Lung (tissue), 12 donors: Measurements from ENCODE around the gene FYN. TPM values are rescaled to one million over a fixed set of nuclear protein-coding genes. Genes with fewer than 3 reads are reported as not detected.

Experiments used
- ATAC-seq: fragments of 200-7000 bp; cut with Tn5 transposase; one replicate; pipeline ENCODE4 v1.9.1; 2020; ENCODE audit warnings: moderate number of reproducible peaks; ENCODE audit not compliant: insufficient read depth, low FRiP score
- DNase-seq, 3 donors: peaks; one replicate each; pipeline ENCODE4 v3.0.0-alpha.2; 2013 to 2017
- H3K27ac ChIP-seq, 2 donors: one replicate each; pipeline ENCODE4 v1.5.1; 2013; ENCODE audit warnings: mild to moderate bottlenecking in 2 of 2, moderate library complexity in 2 of 2, control low read depth in 1 of 2, inconsistent platforms in 1 of 2, low read depth in 1 of 2, low read length in 1 of 2
- H3K27me3 ChIP-seq, 3 donors: one replicate each; pipeline ENCODE4 v1.5.1; 2013; ENCODE audit warnings: low read length in 2 of 3; ENCODE audit not compliant: control insufficient read depth in 3 of 3, insufficient read depth in 3 of 3
- H3K36me3 ChIP-seq, 4 donors: one replicate each; pipeline ENCODE4 v1.5.1; 2013; ENCODE audit warnings: low read length in 4 of 4, mild to moderate bottlenecking in 1 of 4, moderate library complexity in 1 of 4; ENCODE audit not compliant: control insufficient read depth in 4 of 4, insufficient read depth in 4 of 4
- H3K4me1 ChIP-seq, 5 donors: one replicate each; pipeline ENCODE4 v1.5.1; 2013; ENCODE audit warnings: low read length in 5 of 5, mild to moderate bottlenecking in 2 of 5, moderate library complexity in 1 of 5; ENCODE audit not compliant: control insufficient read depth in 5 of 5, insufficient read depth in 5 of 5
- H3K4me3 ChIP-seq: one replicate; pipeline ENCODE4 v1.5.1; 2013; ENCODE audit warnings: mild to moderate bottlenecking, control low read depth, moderate library complexity
- H3K9ac ChIP-seq, 2 donors: one replicate each; pipeline ENCODE4 v1.5.1; 2013; ENCODE audit warnings: low read length in 2 of 2, control low read depth in 1 of 2; ENCODE audit not compliant: insufficient read depth in 1 of 2
- H3K9me3 ChIP-seq, 4 donors: one replicate each; pipeline ENCODE4 v1.5.1; 2013; ENCODE audit warnings: low read length in 3 of 4, mild to moderate bottlenecking in 1 of 4, moderate library complexity in 1 of 4; ENCODE audit not compliant: control insufficient read depth in 4 of 4, insufficient read depth in 3 of 4
- WGBS, 2 donors: extraction: QIAGEN DNeasy Blood & Tissue Kit; methylation state at CpG; one replicate each; pipeline ENCODE4 v1.1.7; 2013; 5-methylcytosine and 5-hydroxymethylcytosine counted together
- polyA plus RNA-seq, 2 donors: library from polyadenylated mRNA; stranded (reverse); fragments of 200-250 nt; gene quantifications; one replicate each; pipeline ENCODE4 v1.2.1, GENCODE V29; 2013
- total RNA-seq, 2 donors: library from RNA; depleted of rRNA in 1 of 2; stranded (reverse); fragments of >200 nt in 1 of 2; gene quantifications; one replicate each; pipeline ENCODE4 v1.2.1, GENCODE V29; 2014 to 2021
- TF ChIP-seq, protein P1 (sequence below): IDR thresholded peaks from 2 replicates; pipeline ENCODE4 v1.5.1; 2012; ENCODE audit warnings: mild to moderate bottlenecking; ENCODE audit errors: control extremely low read depth, extremely low read depth
- donor health status: control.
- donor health status: control.
- donor health status: Bipolar disorder and iron deficiency.
- donor health status: healthy.
- donor health status: DM: yes; HTN: yes; CAD: no.

FYN gene
- total and polyA plus RNA-seq, 4 donors, result 27.3 to 157 (median 71.0) TPM

DNA sequence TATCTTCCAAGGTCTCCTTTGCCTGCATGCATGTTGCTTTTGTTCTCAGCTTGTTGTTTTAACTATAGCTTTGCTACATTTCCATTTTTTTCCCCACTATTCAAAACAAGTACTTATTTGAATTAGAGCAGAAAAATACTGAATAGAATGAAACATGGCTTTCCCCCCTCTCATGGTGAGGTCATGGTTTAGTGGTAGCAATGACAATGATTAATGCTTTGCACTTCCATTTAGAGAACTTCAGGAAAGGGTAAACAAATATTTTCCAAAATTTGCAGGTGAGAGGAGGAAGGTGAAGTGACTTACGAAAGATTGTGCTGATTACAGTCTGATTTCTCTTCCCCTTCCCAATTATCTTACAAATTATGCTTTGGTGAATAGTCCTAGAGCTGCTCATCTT lies 219.8 kb downstream of the FYN start:
- Histone ChIP-seq H3K4me1 (peaks cover 0 to 4% (median 0%) of the 10 kb centered on the region in 5 donors), H3K9ac (no peak overlapping the region), H3K27me3 (no peaks in the 10 kb centered on the region), H3K27ac (no peak overlapping the region), H3K36me3 (no peaks in the 10 kb centered on the region), H3K9me3 (no peaks in the 10 kb centered on the region), H3K4me3 (no peak overlapping the region)
- TF ChIP-seq, protein P1, sequence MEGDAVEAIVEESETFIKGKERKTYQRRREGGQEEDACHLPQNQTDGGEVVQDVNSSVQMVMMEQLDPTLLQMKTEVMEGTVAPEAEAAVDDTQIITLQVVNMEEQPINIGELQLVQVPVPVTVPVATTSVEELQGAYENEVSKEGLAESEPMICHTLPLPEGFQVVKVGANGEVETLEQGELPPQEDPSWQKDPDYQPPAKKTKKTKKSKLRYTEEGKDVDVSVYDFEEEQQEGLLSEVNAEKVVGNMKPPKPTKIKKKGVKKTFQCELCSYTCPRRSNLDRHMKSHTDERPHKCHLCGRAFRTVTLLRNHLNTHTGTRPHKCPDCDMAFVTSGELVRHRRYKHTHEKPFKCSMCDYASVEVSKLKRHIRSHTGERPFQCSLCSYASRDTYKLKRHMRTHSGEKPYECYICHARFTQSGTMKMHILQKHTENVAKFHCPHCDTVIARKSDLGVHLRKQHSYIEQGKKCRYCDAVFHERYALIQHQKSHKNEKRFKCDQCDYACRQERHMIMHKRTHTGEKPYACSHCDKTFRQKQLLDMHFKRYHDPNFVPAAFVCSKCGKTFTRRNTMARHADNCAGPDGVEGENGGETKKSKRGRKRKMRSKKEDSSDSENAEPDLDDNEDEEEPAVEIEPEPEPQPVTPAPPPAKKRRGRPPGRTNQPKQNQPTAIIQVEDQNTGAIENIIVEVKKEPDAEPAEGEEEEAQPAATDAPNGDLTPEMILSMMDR, result no peak
- DNase-seq, result no peak
- no peak for ATAC-seq
- WGBS, 2 donors, result 83 to 94% methylated on average over 1 of the region's 1 CpG

DNA sequence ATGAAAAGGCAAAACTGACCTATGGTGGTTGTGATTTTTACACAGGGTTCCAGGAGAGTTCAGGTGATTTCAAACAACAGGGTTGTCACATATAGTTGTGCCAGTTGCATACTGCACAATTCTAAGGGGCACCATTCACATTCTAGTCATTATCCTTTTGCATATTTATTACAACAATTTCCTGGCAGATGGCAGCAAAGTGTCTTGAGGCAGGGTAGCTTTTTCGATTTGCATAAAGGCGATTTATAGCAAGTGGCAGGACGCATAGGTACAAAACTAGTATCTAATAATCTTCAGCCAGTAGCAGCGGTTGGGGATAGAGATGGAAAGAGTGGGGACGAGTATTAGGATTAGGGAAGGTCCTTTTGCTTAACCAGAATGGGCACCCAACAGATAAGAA lies 221.1 kb downstream of the FYN start:
- TF ChIP-seq, protein P1, result no peak
- ATAC-seq, result no peak
- Histone ChIP-seq H3K36me3 (no peaks in the 10 kb centered on the region), H3K9ac (no peak overlapping the region), H3K27me3 (no peaks in the 10 kb centered on the region), H3K9me3 (no peaks in the 10 kb centered on the region), H3K4me3 (no peak overlapping the region), H3K27ac (no peak overlapping the region), H3K4me1 (peaks cover 0 to 1% (median under 1%) of the 10 kb centered on the region in 5 donors)
- DNase-seq, result no peak
- 94 to 95% methylated on average over 5 of the region's 5 CpGs for WGBS, 2 donors

DNA sequence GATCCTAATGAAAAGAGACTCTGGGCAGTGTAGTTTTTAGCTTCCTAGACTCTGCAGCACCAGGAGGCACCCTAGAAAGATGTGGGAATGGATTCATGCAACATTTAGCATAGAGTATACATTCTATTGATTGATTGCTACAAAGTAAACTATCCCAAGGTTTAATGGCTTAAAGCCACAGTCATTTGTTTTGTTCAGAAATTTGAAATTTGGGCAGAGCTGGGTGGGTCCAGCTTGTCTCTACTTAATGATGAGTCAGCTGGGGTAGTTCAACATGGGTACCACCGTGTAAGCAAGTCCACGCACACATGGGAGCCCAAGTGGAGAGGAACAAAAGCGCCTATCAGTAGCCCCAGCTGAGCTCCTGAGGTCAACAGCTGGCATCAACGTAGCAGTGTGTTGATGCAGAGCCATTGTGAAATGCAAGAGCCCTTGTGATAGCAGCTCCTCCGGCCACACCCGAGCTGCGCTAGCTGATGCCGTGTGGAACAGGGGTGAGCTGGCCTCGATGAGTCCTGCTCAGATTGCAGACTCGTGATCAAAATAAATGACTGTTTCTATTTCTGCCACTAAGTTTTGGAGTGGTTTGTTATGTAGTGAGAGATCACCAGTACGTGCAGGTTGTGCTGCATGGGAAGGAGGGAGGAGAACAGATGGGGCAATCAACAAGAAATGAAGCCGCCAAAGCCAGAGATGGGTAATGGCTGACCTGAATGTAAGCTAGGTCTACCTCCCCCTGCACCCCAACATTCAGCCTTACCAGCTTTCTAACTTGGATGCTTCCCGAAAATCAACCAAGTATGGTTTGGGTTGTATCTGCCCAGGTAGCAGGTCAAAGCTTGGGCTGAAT lies 221.8 kb downstream of the FYN start:
- WGBS, 2 donors, result 81 to 82% methylated on average over 13 of the region's 13 CpGs
- Histone ChIP-seq H3K4me1 (peaks cover 0 to 8% (median 0%) of the 10 kb centered on the region in 5 donors), H3K27ac (no peak overlapping the region), H3K9ac (no peak overlapping the region), H3K4me3 (no peak overlapping the region), H3K9me3 (no peaks in the 10 kb centered on the region), H3K27me3 (no peaks in the 10 kb centered on the region), H3K36me3 (no peaks in the 10 kb centered on the region)
- no peak for DNase-seq
- ATAC-seq, result no peak
- TF ChIP-seq, protein P1, result no peak
